ENCODE data around the gene RXRA. TPM values are rescaled to one million over a fixed set of nuclear protein-coding genes. Genes with fewer than 3 reads are reported as not detected.

Gene RXRA
- total RNA-seq, 2 donors from 2014 or later: 45.4 to 58.1 TPM

DNA sequence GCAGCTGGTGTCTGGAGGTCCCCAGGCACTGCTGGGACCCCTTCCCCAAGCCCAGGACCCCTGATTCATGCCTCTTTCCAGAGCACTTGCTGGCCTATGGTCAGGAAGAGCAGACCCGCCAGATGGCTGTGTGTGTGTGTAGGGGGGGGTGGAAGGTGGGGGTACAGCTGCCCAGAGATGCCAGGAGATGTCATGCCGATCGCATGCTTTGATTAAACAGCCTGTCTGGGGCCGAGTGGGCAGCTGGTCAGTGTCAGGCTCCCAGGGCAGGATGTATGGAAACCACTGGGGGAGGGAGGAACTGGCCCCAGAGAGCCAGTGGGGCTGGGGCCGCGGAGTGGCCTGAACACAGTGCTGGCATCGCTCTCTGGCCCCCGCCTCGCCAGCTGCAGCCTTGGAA is 23.7 kb downstream of the RXRA start:
- no peaks in the 10 kb centered on the region for H3K9me3 ChIP-seq
- no peaks in the 10 kb centered on the region for H3K36me3 ChIP-seq
- H3K27me3 ChIP-seq (replicated peaks; ENCODE audit: insufficient read depth): no peaks in the 10 kb centered on the region
- H3K4me1 ChIP-seq (ENCODE audit: control insufficient read depth in 1 of 2, low read depth in 2 of 2): peaks cover 19 to 54% of the 10 kb centered on the region in 2 donors
- TF ChIP-seq, protein P1, sequence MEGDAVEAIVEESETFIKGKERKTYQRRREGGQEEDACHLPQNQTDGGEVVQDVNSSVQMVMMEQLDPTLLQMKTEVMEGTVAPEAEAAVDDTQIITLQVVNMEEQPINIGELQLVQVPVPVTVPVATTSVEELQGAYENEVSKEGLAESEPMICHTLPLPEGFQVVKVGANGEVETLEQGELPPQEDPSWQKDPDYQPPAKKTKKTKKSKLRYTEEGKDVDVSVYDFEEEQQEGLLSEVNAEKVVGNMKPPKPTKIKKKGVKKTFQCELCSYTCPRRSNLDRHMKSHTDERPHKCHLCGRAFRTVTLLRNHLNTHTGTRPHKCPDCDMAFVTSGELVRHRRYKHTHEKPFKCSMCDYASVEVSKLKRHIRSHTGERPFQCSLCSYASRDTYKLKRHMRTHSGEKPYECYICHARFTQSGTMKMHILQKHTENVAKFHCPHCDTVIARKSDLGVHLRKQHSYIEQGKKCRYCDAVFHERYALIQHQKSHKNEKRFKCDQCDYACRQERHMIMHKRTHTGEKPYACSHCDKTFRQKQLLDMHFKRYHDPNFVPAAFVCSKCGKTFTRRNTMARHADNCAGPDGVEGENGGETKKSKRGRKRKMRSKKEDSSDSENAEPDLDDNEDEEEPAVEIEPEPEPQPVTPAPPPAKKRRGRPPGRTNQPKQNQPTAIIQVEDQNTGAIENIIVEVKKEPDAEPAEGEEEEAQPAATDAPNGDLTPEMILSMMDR (IDR thresholded peaks at IDR 0.05): no peak
- no peak for ATAC-seq (ENCODE audit: insufficient number of reproducible peaks, low FRiP score, low read depth)
- H3K27ac ChIP-seq: no peak overlapping the region
- DNase-seq (ENCODE audit: low spot score): no peak
- no peak overlapping the region for H3K4me3 ChIP-seq

DNA sequence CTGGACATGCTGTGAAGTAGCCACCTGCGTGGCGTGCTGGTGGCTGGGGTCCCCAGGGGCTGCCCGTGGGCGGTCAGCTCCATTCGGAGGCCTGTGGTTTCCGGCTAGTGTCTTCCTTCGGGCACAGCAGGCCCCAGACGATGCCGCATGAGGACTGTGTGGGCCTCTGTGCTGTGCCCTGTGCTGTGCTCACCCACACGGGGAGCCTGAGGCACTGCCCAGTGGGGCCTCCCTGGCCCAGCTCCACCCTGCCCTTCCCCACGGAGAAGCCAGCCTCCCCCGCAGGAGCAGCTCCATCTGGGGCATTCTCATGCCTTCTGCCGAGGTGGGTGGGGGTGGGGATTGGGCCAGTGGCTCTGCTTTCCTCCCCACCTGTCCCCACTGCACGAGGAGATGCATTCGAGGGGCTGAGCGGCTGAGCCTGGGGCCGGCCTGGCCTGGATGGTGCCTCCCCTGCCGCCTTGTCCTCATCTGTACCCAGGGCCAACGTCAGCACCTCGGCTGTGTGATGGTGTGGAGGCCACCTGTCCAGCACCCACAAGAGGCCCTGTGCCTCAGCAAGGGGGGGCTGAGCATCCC is 24.2 kb downstream of the RXRA start:
- H3K4me1 ChIP-seq (ENCODE audit: control insufficient read depth in 1 of 2, low read depth in 2 of 2): peaks cover 16 to 49% of the 10 kb centered on the region in 2 donors
- no peaks in the 10 kb centered on the region for H3K27me3 ChIP-seq (replicated peaks; ENCODE audit: insufficient read depth)
- DNase-seq (ENCODE audit: low spot score) (no peak), ATAC-seq (ENCODE audit: insufficient number of reproducible peaks, low FRiP score, low read depth) (no peak)
- no peak overlapping the region for H3K27ac ChIP-seq
- TF ChIP-seq, protein P1 (IDR thresholded peaks at IDR 0.05): no peak
- H3K9me3 ChIP-seq: no peaks in the 10 kb centered on the region
- H3K4me3 ChIP-seq: no peak overlapping the region
- no peaks in the 10 kb centered on the region for H3K36me3 ChIP-seq

DNA sequence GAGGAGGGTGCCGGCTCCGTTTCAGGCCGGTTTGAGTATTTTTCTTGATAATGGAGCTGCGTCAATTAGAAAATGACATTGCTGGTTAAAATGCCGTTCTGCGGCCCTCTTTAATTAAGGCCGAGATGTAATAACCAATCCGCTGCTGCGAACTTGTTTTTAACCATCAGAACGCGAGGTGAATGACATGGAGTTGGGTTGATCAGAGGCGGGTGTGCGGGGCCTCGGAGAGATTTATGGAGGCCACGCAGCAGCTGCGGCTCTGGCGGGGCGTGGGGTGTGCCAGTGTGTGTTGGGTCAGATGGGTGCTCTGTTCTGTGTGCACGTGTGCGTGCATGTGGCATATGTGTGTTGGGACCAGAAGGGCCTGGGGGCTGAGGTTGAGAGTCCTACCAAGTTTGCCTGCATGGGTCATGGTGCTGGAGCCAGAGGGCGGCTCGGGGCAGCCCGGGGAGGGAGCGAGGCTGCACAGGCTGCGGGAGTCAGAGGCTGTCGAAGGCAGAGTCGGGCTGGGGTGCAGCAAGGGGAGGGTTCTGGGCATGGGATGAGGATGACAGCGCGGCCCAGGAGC is 25.4 kb downstream of the RXRA start:
- no peaks in the 10 kb centered on the region for H3K27me3 ChIP-seq (replicated peaks; ENCODE audit: insufficient read depth)
- ATAC-seq (ENCODE audit: insufficient number of reproducible peaks, low FRiP score, low read depth) (no peak), DNase-seq (ENCODE audit: low spot score) (no peak)
- H3K36me3 ChIP-seq: no peaks in the 10 kb centered on the region
- peaks cover 7 to 45% of the 10 kb centered on the region in 2 donors for H3K4me1 ChIP-seq (ENCODE audit: control insufficient read depth in 1 of 2, low read depth in 2 of 2)
- H3K9me3 ChIP-seq: no peaks in the 10 kb centered on the region
- TF ChIP-seq, protein P1 (IDR thresholded peaks at IDR 0.05): no peak
- H3K4me3 ChIP-seq: no peak overlapping the region
- H3K27ac ChIP-seq: no peak overlapping the region

DNA sequence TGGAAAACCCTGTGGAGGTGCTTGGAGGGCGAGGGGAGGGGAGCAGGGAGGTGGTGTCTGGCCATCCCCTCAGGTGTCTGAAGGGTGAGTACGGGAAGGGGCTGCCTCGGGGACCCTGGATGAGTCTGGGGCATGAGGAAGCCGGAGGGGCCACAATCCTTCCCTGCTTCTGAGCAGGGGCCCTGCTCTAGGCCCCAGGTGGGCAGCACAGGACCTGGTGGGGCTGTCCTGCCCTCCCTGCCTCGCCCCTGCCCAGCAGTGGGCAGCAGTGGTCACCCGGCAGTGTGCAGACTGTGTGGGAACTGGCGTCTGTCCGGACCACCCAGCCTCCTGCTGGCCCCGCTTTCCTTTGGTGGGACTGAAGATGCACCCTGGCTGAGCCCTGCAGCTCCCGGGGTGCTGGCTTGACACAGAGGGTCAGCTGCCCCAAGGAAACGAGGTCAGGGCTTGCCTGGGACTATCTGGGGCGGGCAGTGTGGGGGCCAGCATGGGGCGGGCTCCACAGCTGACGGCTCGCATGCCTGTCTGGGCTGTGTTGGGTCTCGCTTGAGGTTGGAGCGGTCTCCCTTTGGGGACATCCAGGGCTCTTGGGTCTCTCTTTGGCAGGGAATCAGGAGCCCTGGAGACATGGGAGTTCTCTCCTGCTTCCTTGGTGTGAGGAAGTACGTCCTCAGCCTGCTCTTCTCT is 26.1 kb downstream of the RXRA start:
- Histone ChIP-seq H3K36me3 (no peaks in the 10 kb centered on the region), H3K9me3 (no peaks in the 10 kb centered on the region), H3K4me1 (ENCODE audit: control insufficient read depth in 1 of 2, low read depth in 2 of 2) (peaks cover 7 to 43% of the 10 kb centered on the region in 2 donors), H3K4me3 (no peak overlapping the region), H3K27ac (no peak overlapping the region), H3K27me3 (replicated peaks; ENCODE audit: insufficient read depth) (no peaks in the 10 kb centered on the region)
- DNase-seq (ENCODE audit: low spot score) (no peak), ATAC-seq (ENCODE audit: insufficient number of reproducible peaks, low FRiP score, low read depth) (no peak)
- TF ChIP-seq, protein P1 (IDR thresholded peaks at IDR 0.05): no peak

DNA sequence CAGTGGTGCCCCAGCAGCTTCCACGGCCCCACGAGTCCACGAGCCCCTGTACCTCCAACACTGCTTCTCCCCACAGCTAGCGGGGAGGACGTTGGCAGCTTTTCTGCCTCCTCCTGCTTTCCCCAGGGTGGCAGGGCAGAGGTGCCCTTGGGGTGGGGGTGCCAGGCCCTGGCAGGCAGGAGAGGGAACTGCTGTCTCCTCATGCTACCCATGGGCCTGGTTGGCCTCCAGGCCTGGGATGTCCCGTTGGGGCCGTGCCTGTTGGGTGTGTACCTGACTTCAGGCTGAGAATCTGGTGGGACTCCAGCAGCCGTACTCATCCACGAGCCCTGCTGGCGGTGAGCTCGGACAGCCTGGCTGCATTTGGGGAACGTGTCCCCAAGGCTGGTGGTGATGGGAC is 27.3 kb downstream of the RXRA start:
- TF ChIP-seq, protein P1 (IDR thresholded peaks at IDR 0.05): no peak
- peaks cover 15 to 42% of the 10 kb centered on the region in 2 donors for H3K4me1 ChIP-seq (ENCODE audit: control insufficient read depth in 1 of 2, low read depth in 2 of 2)
- ATAC-seq (ENCODE audit: insufficient number of reproducible peaks, low FRiP score, low read depth): no peak

More for the DNA sequence above, 27.3 kb downstream of the RXRA start:
- Histone ChIP-seq H3K27ac (no peak overlapping the region), H3K9me3 (no peaks in the 10 kb centered on the region), H3K4me3 (no peak overlapping the region), H3K27me3 (replicated peaks; ENCODE audit: insufficient read depth) (no peaks in the 10 kb centered on the region), H3K36me3 (no peaks in the 10 kb centered on the region)
- no peak for DNase-seq (ENCODE audit: low spot score)

Data from thoracic aorta (tissue), 2 donors.